ENCODE results near the gene GJB5.
A peak's percentile ranks its signal among the peaks of the same experiment; 100 is the strongest.

GJB5 gene

DNA sequence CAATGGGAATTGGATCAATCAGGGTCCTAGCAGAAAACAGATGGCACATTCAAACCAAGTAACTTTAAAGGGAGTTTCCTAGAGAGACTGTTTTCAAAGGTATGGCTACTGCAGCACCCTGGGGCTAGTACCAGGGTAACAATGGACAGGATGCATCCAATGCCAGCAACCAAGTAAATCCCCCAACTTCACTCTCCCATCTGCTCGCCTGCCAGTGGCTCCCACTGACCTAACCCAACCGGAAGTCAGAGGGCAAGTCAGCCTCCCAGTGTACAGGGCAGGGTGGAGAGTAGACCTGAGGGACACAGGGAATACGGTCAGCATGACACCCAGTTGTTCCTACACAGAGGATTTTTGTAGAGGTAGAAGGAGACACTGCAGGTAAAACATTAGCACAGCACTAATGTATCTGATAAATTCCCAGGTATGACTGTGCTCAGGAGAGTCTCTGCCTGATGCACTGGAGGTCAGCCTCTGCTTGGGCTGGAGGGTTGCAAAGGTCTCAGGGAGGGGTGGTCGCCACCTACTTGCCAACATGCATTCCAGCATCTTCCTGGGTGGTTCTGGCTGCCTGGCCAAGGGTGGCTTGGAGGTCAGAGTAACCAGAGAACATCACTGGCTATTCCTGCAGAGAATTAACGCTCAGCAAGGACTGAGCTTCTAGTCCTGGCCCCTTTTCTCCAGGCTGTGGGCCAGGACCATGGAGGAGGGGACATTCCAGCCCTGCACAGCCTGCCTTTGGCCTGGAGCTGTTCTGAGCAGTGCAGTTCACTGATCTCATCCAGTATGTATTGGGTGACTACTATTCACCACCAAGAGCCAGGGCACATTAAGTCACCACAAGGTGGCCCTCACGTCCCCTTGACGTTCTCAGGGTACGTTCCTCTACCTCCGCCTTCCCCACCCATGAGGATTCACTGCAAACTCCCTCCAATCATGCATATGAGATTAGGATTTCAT lies 32.9 kb downstream of the GJB5 start:
- DNase-seq (ENCODE audit: insufficient read length, low spot score) (no peak), FAIRE-seq (no peak)
- no peak for TF ChIP-seq POLR2A (IDR thresholded peaks at IDR 0.05; ENCODE audit: low read depth, low read length)

GRCh38 chr1:34790985-34791384 lies 36.1 kb downstream of the GJB5 start:
- no peak for TF ChIP-seq POLR2A (IDR thresholded peaks at IDR 0.05; ENCODE audit: low read depth, low read length)
- DNase-seq (ENCODE audit: insufficient read length, low spot score) (no peak), FAIRE-seq (no peak)

DNA sequence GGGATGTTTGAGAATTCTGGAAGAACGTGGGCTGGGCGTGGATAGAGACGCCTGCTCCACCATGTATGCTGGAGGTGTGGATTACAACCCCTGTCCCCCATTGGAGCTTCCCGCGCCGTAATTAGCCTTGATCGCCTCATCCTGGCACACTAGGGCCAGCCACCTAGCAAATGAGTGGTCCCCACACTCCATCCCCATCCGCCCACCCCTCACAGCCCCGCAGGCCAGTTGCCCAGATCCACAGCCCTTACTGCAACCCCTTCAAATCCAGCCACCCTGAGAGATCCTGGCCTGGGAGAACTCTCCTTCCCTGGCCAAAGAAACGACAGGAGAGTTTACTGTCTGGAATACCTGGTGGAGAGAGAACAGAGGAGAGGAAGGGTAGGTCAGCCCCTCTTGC lies 37.6 kb downstream of the GJB5 start:
- no peak for FAIRE-seq
- no peak for DNase-seq (ENCODE audit: insufficient read length, low spot score)
- no peak for TF ChIP-seq POLR2A (IDR thresholded peaks at IDR 0.05; ENCODE audit: low read depth, low read length)

DNA sequence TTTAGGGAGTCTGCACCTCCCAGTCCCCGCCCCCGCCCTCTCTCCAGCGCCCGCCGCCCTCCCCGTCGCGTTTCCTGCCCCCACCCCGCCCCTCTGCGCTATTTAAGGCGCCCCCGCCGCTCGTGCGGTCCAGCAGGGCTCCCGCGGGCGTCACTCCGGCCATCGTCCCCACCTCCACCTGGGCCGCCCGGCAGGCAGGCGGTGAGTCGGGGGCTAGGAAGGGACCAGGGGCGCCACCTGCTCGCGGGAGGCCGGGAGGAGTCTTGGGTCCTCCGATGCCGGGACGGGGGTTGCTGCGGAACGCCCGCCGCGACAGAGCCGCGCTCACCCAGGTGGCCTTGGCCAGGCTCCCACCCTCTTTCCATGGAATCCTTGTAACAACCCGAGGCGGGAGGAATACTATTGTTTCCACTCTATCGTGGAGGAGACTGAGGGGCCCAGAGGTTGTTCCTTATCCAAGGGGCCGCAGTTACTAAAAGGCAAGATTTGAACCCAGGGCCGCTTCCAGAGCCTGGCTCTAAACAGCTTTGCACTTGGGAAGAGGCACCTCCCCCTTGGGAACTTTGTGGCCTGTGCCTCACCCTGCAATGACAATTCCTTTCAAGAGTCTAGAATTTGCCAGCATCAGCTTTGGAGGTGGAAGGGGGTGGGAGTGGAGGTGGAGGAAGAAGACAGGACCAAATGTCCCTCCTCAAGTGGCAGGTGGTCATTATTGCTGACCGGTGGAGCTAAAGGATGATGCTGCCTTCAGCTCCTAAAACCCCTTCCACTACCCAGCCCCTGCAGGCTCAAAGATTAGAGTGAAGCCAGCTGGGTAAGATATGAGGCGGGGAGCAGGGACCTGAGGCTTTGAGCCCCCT lies 38.3 kb downstream of the GJB5 start, which contains the start of gene GJA4:
TSS of gene GJA4 (plus strand) at position 132 of the 860 bp plus-strand sequence. CDS start 1,215 bp downstream, outside the sequence.
- FAIRE-seq (no peak), DNase-seq (ENCODE audit: insufficient read length, low spot score) (no peak)
- TF ChIP-seq POLR2A (IDR thresholded peaks at IDR 0.05; ENCODE audit: low read depth, low read length) = no peak

GRCh38 chr1:34794001-34794789 lies 39.3 kb downstream of the GJB5 start:
- TF ChIP-seq POLR2A (IDR thresholded peaks at IDR 0.05; ENCODE audit: low read depth, low read length) = no peak
- FAIRE-seq = no peak
- no peak for DNase-seq (ENCODE audit: insufficient read length, low spot score)

DNA sequence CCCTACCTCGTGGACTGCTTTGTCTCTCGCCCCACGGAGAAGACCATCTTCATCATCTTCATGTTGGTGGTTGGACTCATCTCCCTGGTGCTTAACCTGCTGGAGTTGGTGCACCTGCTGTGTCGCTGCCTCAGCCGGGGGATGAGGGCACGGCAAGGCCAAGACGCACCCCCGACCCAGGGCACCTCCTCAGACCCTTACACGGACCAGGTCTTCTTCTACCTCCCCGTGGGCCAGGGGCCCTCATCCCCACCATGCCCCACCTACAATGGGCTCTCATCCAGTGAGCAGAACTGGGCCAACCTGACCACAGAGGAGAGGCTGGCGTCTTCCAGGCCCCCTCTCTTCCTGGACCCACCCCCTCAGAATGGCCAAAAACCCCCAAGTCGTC lies 39.9 kb downstream of the GJB5 start:
- DNase-seq (ENCODE audit: insufficient read length, low spot score) (no peak), FAIRE-seq (no peak)
- TF ChIP-seq POLR2A (IDR thresholded peaks at IDR 0.05; ENCODE audit: low read depth, low read length) = no peak

- DNase-seq (ENCODE audit: insufficient read length, low spot score) (no peak), FAIRE-seq (no peak)
- no peak for TF ChIP-seq POLR2A (IDR thresholded peaks at IDR 0.05; ENCODE audit: low read depth, low read length)
Measured at GRCh38 chr1:34795916-34796315, 41.1 kb downstream of the GJB5 start.

DNA sequence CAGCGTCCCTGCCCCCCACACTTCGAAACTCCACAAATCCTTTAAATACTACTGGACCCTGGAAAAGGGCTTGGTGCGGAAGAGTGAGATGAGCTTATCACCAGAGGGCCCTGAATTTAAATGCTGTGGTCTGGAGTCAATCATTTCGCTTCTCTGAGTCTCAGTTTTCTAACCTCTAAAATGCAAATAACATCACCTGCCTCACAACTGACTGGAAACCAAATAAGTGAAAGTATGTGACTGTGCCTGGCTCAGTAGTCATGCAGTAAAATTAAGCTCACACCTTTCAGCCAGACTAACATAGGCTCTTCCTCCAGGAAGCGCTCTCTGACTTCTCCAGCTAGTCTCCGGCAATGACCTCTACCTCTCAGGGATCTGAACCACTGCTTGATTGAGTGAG lies 42.1 kb downstream of the GJB5 start:
- DNase-seq (ENCODE audit: insufficient read length, low spot score) = no peak
- no peak for FAIRE-seq
- no peak for TF ChIP-seq POLR2A (IDR thresholded peaks at IDR 0.05; ENCODE audit: low read depth, low read length)

- DNase-seq (ENCODE audit: insufficient read length, low spot score) = no peak
- TF ChIP-seq POLR2A (IDR thresholded peaks at IDR 0.05; ENCODE audit: low read depth, low read length) = no peak
- no peak for FAIRE-seq
Measured at GRCh38 chr1:34800214-34800613, 45.4 kb downstream of the GJB5 start.

DNA sequence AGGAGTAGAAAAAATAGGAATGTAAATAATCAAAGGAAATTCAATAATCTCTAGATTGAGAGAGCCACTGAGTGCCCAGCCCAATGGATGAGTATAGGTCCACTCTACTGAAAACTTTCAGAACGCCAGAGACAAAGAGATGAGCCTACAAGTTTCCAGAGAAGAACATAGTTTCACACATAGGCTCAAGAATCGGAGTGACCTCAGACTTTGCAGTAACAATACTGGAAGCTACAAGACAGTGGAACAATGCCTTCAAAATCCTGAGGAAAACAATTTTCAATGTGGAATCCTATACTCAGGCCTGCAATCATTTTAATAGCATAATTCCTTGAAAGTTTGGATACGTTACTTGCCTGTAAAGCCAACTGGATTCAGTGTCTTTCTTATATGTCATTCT lies 48.9 kb downstream of the GJB5 start:
- FAIRE-seq (no peak), DNase-seq (ENCODE audit: insufficient read length, low spot score) (no peak)
- TF ChIP-seq POLR2A (IDR thresholded peaks at IDR 0.05; ENCODE audit: low read depth, low read length) = no peak

GRCh38 chr1:34806396-34806795 lies 51.5 kb downstream of the GJB5 start:
- TF ChIP-seq POLR2A (IDR thresholded peaks at IDR 0.05; ENCODE audit: low read depth, low read length) = no peak
- DNase-seq (ENCODE audit: insufficient read length, low spot score) (peak; percentile 50), FAIRE-seq (peak; percentile 92)

Data from H54 (cell line).